HepG2 (cell line): Measurements from ENCODE around the gene CAMTA1. TPM values are rescaled to one million over a fixed set of nuclear protein-coding genes. Genes with fewer than 3 reads are reported as not detected.

ENCODE experiments used
- ATAC-seq: fragments of 200-7000 bp; cut with Tn5 transposase; 3 replicates; pipeline ENCODE4 v1.9.1; 2020; ENCODE audit warnings: mild to moderate bottlenecking, moderate library complexity
- BruUV-seq: library from RNA; stranded (reverse); fragments of 400-500 nt; replicated peaks from 2 replicates; lab custom pipeline; 2021; lab: Mats Ljungman, UMichigan
- CTCF ChIA-PET: fragments of 300-600 bp; formaldehyde crosslinking; extraction: SDS; loops from one replicate; lab custom pipeline; 2021; ENCODE audit warnings: low total read pairs, inconsistent platforms, low intra/inter-chr PET ratio; lab: Yijun Ruan, JAX
- POLR2A ChIA-PET: fragments of 350-600 bp; sonication (Branson Sonifier 250); formaldehyde crosslinking; loops from one replicate; lab custom pipeline; 2020; ENCODE audit warnings: antibody characterized with exemption, inconsistent platforms; lab: Yijun Ruan, JAX
- DNase-seq: peaks from one replicate; pipeline ENCODE4 v3.0.0-alpha.2; 2015; ENCODE audit warnings: low spot score
- FAIRE-seq: peaks from 3 replicates; lab custom pipeline; 2011; peaks lifted over from hg19 to GRCh38; lab: Jason Lieb, UNC
- H2AFZ ChIP-seq: one replicate; pipeline ENCODE4 v1.6.1; 2011; ENCODE audit warnings: low read length, inconsistent platforms
- H3K27ac ChIP-seq: fragments of 300-600 bp; 3 replicates; pipeline ENCODE4 v1.8.0; 2011; ENCODE audit warnings: mixed run types, mild to moderate bottlenecking, mixed read lengths, low read length, inconsistent platforms; ENCODE audit not compliant: insufficient read depth; ENCODE audit errors: extremely low read length
- H3K27me3 ChIP-seq, 2 experiments: fragments of 200-600 bp in 1 of 2; 2 replicates in 1 of 2; 3 replicates in 1 of 2; pipeline versions ENCODE4 v1.6.0 to v1.8.0; 2011; ENCODE audit warnings: low read length in 2 of 2, mild to moderate bottlenecking in 2 of 2, moderate library complexity in 2 of 2, inconsistent platforms in 1 of 2; ENCODE audit not compliant: insufficient read depth in 2 of 2, control insufficient read depth in 1 of 2
- H3K36me3 ChIP-seq, 2 experiments: fragments of 200-600 bp in 1 of 2; replicated peaks in 1 of 2; 2 replicates in 1 of 2; 3 replicates in 1 of 2; pipeline versions ENCODE4 v1.5.1 to v1.8.0; 2011; ENCODE audit warnings: low read length in 2 of 2, inconsistent platforms in 1 of 2; ENCODE audit not compliant: insufficient read depth in 2 of 2, control insufficient read depth in 1 of 2
- H3K4me1 ChIP-seq: 2 replicates; pipeline ENCODE4 v1.5.1; 2012; ENCODE audit warnings: low read length, inconsistent platforms; ENCODE audit not compliant: insufficient read depth
- H3K4me2 ChIP-seq: 2 replicates; pipeline ENCODE4 v1.6.0; 2011; ENCODE audit warnings: low read depth, low read length, inconsistent platforms
- H3K4me3 ChIP-seq, 3 experiments: fragments of 200-600 bp in 1 of 3; sonication (generic), shearing (Covaris generic) in 1 of 3; replicated peaks in 1 of 3; 2 replicates each; pipeline ENCODE4 v1.5.1; 2011 to 2016; ENCODE audit warnings: low read length in 3 of 3, inconsistent platforms in 2 of 3, low read depth in 2 of 3, mild to moderate bottlenecking in 2 of 3, control low read depth in 1 of 3, mixed read lengths in 1 of 3; ENCODE audit not compliant: insufficient read depth in 1 of 3
- H3K79me2 ChIP-seq: one replicate; pipeline ENCODE4 v1.6.1; 2011; ENCODE audit warnings: low read length, inconsistent platforms; ENCODE audit not compliant: insufficient read depth
- H3K9ac ChIP-seq: 2 replicates; pipeline ENCODE4 v1.6.0; 2011; ENCODE audit warnings: mild to moderate bottlenecking, low read depth, low read length, inconsistent platforms; ENCODE audit not compliant: insufficient read depth
- H3K9me3 ChIP-seq: 2 replicates; pipeline ENCODE4 v1.5.1; 2012; ENCODE audit warnings: mild to moderate bottlenecking, low read length
- H4K20me1 ChIP-seq: 2 replicates; pipeline ENCODE4 v1.6.0; 2011; ENCODE audit warnings: inconsistent platforms, mild to moderate bottlenecking, low read length, moderate library complexity; ENCODE audit not compliant: insufficient read depth
- BHLHE40 ChIP-seq: IDR thresholded peaks from 2 replicates; pipeline ENCODE4 v1.6.1; 2011; ENCODE audit warnings: low read length, improper control_type of control experiment
- DNMT3B ChIP-seq: conservative IDR thresholded peaks from 2 replicates; pipeline ENCODE4 v1.6.1; 2016; ENCODE audit warnings: missing biosample characterization, control low read depth
- ETV6 ChIP-seq: sonication (generic); formaldehyde crosslinking; conservative IDR thresholded peaks from 2 replicates; pipeline ENCODE4 v1.4.0; 2020; ENCODE audit warnings: missing genetic modification reagents
- HOXA3 ChIP-seq: sonication (generic); formaldehyde crosslinking; IDR thresholded peaks from 2 replicates; pipeline ENCODE4 v1.5.0; 2020; ENCODE audit warnings: missing genetic modification reagents
- MEIS2 ChIP-seq: sonication (generic); formaldehyde crosslinking; IDR thresholded peaks from 2 replicates; pipeline ENCODE4 v1.9.0; 2021; ENCODE audit warnings: mild to moderate bottlenecking, missing genetic modification reagents
- RCOR2 ChIP-seq: IDR thresholded peaks from 2 replicates; pipeline ENCODE4 v1.6.1; 2016; ENCODE audit warnings: missing biosample characterization, missing genetic modification reagents
- SMARCE1 ChIP-seq: fragments of 450-650 bp; IDR thresholded peaks from 2 replicates; pipeline ENCODE4 v1.6.1; 2017; ENCODE audit warnings: borderline replicate concordance
- TAF15 ChIP-seq: fragments of 200-400 bp; formaldehyde crosslinking; IDR thresholded peaks from one replicate; pipeline ENCODE4 v1.6.1; 2018; ENCODE audit warnings: mild to moderate bottlenecking, low read depth, low read length; ENCODE audit not compliant: poor library complexity, severe bottlenecking
- ZFP90 ChIP-seq: sonication (generic); formaldehyde crosslinking; IDR thresholded peaks from 2 replicates; pipeline ENCODE4 v1.8.0; 2022; ENCODE audit warnings: missing genetic modification reagents, mild to moderate bottlenecking, inconsistent platforms, borderline replicate concordance
- ZMYM4 ChIP-seq: sonication (generic); formaldehyde crosslinking; IDR thresholded peaks from 2 replicates; pipeline ENCODE4 v1.8.1; 2023; ENCODE audit warnings: mild to moderate bottlenecking, missing genetic modification reagents
- ZNF160 ChIP-seq: sonication (generic); formaldehyde crosslinking; IDR thresholded peaks from 2 replicates; pipeline ENCODE4 v1.8.0; 2022; ENCODE audit warnings: mild to moderate bottlenecking, inconsistent platforms, missing genetic modification reagents
- ZNF224 ChIP-seq: sonication (generic); formaldehyde crosslinking; IDR thresholded peaks from 2 replicates; pipeline ENCODE4 v1.5.0; 2020; ENCODE audit warnings: mild to moderate bottlenecking, missing genetic modification reagents
- ZNF282 ChIP-seq: fragments of 450-650 bp; IDR thresholded peaks from 2 replicates; pipeline ENCODE4 v1.6.1; 2018; ENCODE audit not compliant: partially characterized antibody
- WGBS: methylation state at CpG from one replicate; pipeline ENCODE4 v1.1.6; 2017; ENCODE audit warnings: low lambda C conversion rate; 5-methylcytosine and 5-hydroxymethylcytosine counted together
- in situ Hi-C: cut with HindIII; loops from 2 replicates; pipeline ENCODE4 v1.10.0; 2017; ENCODE audit warnings: low pct_unique_long_range_greater_than_20kb; ENCODE audit not compliant: extremely low pct_ligation_motif_present
- intact Hi-C: fragments of 100-400 bp; cut with micrococcal nuclease; formaldehyde crosslinking; loops from one replicate; pipeline ENCODE4 v1.10.0; 2022; ENCODE audit not compliant: unreplicated experiment
- polyA plus RNA-seq, 8 experiments: library from polyadenylated mRNA; depleted of rRNA in 3 of 8; stranded (reverse) in 7 of 8; unstranded in 1 of 8; fragments of >200 nt; fragmentation: Illumina TruSeq in 4 of 8; extraction: Trizol in 4 of 8; gene quantifications; 2 replicates each; pipeline versions ENCODE4 v1.2.1 to v1.2.3, GENCODE V29; 2011 to 2016; ENCODE audit warnings: low read depth in 4 of 8, missing spikeins in 1 of 8, mixed read lengths in 1 of 8; ENCODE audit not compliant: insufficient read depth in 1 of 8
- total RNA-seq, 5 experiments: library from RNA; depleted of rRNA; stranded (reverse); fragments of >200 nt; fragmentation: Illumina TruSeq; extraction: Trizol; gene quantifications; 2 replicates each; pipeline ENCODE4 v1.2.3, GENCODE V29; 2016; ENCODE audit warnings: low read depth in 1 of 5
- TF ChIP-seq, protein P1 (sequence below): sonication (generic); formaldehyde crosslinking; IDR thresholded peaks from 2 replicates; pipeline ENCODE4 v1.5.0; 2020; ENCODE audit warnings: mild to moderate bottlenecking, missing genetic modification reagents, borderline replicate concordance
- TF ChIP-seq, protein P2 (sequence below): sonication (generic); formaldehyde crosslinking; IDR thresholded peaks from 2 replicates; pipeline ENCODE4 v1.4.0; 2020; ENCODE audit warnings: missing genetic modification reagents
- TF ChIP-seq, protein P3 (sequence below): sonication (generic); formaldehyde crosslinking; IDR thresholded peaks from 2 replicates; pipeline ENCODE4 v1.4.0; 2020; ENCODE audit warnings: mild to moderate bottlenecking, missing genetic modification reagents

CAMTA1 gene
- total and polyA plus RNA-seq, 2 of the 13 experiments (the other 11 are each of a cell fraction or from before 2014, with no cell fraction given), result 25.0 to 36.4 TPM

DNA sequence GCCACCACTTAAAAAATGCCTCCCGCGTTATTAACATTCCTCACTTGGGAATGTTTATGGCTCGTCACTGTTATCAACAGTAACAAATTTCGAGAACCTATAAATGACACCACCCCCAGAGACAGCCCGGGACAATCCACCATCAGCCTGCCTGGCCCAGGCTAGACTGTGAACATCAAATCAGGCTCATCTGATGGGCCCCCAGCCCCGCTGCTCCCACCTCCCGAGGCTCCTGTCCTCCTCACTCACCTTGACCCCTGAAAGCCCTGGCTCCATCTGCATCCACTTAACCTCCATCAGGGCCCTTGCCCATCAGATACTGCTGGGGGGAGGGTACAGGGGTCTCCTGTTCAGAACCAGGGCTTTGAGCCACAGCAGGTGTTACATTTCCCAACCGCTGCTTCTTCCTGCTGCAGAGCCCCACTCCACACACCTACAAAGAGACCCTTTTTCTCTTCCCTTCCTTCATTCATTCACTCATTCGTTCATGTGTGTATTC is 829.4 kb downstream of the CAMTA1 start:
- ATAC-seq (no peak), DNase-seq (no peak), FAIRE-seq (no peak)
- Histone ChIP-seq H4K20me1 (0 out of 2 replicates have a peak, but pooled peaks cover 7% of the 10 kb centered on the region), H3K9ac (no peak overlapping the region), H2AFZ (no peak overlapping the region), H3K79me2 (no peaks in the 10 kb centered on the region), H3K36me3 (no peaks in the 10 kb centered on the region), H3K4me3 (no peak overlapping the region), H3K4me2 (no peak overlapping the region), H3K4me1 (no peaks in the 10 kb centered on the region), H3K27ac (no peak overlapping the region), H3K27me3 (peaks cover 0 to 2% of the 10 kb centered on the region in 2 experiments; a peak in 2 of 5 replicates), H3K9me3 (no peaks in the 10 kb centered on the region)
- in situ Hi-C loops, result no loop called here
- BruUV-seq, result no TSS peak
- WGBS, result 11% methylated on average over 6 of the region's 9 CpGs
- TF ChIP-seq RCOR2 (CRISPR knock-in tag) (no peak), ZFP90 (CRISPR knock-in tag) (no peak), ETV6 (CRISPR knock-in tag) (no peak), ZNF160 (CRISPR knock-in tag) (no peak), MEIS2 (CRISPR knock-in tag) (no peak), ZNF282 (no peak), BHLHE40 (no peak), ZMYM4 (CRISPR knock-in tag) (no peak), HOXA3 (CRISPR knock-in tag) (no peak), ZNF224 (CRISPR knock-in tag) (no peak), DNMT3B (CRISPR knock-in tag) (no peak), TAF15 (no peak), SMARCE1 (no peak)
- TF ChIP-seq, protein P1, sequence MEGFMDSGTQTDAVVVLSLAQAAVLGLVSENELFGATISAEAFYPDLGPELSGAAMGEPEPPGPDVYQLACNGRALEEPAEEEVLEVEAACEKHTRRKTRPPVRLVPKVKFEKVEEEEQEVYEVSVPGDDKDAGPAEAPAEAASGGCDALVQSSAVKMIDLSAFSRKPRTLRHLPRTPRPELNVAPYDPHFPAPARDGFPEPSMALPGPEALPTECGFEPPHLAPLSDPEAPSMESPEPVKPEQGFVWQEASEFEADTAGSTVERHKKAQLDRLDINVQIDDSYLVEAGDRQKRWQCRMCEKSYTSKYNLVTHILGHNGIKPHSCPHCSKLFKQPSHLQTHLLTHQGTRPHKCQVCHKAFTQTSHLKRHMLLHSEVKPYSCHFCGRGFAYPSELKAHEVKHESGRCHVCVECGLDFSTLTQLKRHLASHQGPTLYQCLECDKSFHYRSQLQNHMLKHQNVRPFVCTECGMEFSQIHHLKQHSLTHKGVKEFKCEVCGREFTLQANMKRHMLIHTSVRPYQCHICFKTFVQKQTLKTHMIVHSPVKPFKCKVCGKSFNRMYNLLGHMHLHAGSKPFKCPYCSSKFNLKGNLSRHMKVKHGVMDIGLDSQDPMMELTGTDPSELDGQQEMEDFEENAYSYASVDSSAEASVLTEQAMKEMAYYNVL (CRISPR knock-in tag), result no peak
- TF ChIP-seq, protein P2, sequence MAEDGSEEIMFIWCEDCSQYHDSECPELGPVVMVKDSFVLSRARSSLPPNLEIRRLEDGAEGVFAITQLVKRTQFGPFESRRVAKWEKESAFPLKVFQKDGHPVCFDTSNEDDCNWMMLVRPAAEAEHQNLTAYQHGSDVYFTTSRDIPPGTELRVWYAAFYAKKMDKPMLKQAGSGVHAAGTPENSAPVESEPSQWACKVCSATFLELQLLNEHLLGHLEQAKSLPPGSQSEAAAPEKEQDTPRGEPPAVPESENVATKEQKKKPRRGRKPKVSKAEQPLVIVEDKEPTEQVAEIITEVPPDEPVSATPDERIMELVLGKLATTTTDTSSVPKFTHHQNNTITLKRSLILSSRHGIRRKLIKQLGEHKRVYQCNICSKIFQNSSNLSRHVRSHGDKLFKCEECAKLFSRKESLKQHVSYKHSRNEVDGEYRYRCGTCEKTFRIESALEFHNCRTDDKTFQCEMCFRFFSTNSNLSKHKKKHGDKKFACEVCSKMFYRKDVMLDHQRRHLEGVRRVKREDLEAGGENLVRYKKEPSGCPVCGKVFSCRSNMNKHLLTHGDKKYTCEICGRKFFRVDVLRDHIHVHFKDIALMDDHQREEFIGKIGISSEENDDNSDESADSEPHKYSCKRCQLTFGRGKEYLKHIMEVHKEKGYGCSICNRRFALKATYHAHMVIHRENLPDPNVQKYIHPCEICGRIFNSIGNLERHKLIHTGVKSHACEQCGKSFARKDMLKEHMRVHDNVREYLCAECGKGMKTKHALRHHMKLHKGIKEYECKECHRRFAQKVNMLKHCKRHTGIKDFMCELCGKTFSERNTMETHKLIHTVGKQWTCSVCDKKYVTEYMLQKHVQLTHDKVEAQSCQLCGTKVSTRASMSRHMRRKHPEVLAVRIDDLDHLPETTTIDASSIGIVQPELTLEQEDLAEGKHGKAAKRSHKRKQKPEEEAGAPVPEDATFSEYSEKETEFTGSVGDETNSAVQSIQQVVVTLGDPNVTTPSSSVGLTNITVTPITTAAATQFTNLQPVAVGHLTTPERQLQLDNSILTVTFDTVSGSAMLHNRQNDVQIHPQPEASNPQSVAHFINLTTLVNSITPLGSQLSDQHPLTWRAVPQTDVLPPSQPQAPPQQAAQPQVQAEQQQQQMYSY (CRISPR knock-in tag), result no peak
- TF ChIP-seq, protein P3, sequence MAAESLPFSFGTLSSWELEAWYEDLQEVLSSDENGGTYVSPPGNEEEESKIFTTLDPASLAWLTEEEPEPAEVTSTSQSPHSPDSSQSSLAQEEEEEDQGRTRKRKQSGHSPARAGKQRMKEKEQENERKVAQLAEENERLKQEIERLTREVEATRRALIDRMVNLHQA (CRISPR knock-in tag), result no peak
- CTCF ChIA-PET, result no interaction called here
- intact Hi-C loops, result no loop called here
- POLR2A ChIA-PET, result no interaction called here
